ENCODE data around the gene DMPK. TPM values are rescaled to one million over a fixed set of nuclear protein-coding genes. Genes with fewer than 3 reads are reported as not detected.

DMPK gene
- polyA plus RNA-seq, 1 donor from 2014 or later = 34.3 TPM

DNA sequence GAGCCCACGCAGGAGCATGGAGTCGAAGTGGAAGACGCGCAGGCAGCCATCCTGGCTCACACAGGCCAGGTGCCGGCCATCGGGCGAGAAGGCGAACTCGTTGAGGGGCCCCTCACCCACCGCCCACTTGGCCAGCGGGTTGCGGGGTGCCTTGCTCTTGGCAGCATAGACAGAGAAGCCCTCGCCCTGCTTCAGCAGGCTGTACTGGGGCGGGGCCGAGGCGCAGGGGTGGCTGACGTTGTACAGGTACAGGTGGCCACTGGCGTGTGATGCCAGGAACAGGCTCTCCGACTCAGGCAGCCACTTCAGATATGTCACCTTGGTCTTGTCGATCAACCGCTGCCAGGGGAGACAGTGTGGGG lies 4.2 kb upstream of the DMPK start:
- no peaks in the 10 kb centered on the region for H3K9me3 ChIP-seq (ENCODE audit: low read length)
- H3K9ac ChIP-seq (ENCODE audit: low read length) = no peak overlapping the region
- H2AFZ ChIP-seq (ENCODE audit: low read depth, low read length) = no peak overlapping the region
- H3K36me3 ChIP-seq (ENCODE audit: insufficient read depth, low read length) = peaks cover 6% of the 10 kb centered on the region
- no peaks in the 10 kb centered on the region for H3K27me3 ChIP-seq (ENCODE audit: insufficient read depth, low read depth, low read length)
- no peaks in the 10 kb centered on the region for H4K20me1 ChIP-seq (ENCODE audit: insufficient read depth)
- H3K79me2 ChIP-seq (replicated peaks; ENCODE audit: insufficient read depth, low read length) = peaks cover 12% of the 10 kb centered on the region
- no peaks in the 10 kb centered on the region for H3K9me2 ChIP-seq (ENCODE audit: insufficient read depth, low read length)
- no peak overlapping the region for H3K27ac ChIP-seq (ENCODE audit: low read length)
- TF ChIP-seq EZH2 (IDR thresholded peaks at IDR 0.05; ENCODE audit: borderline replicate concordance, insufficient read depth, low read length, poor library complexity, severe bottlenecking) = no peak
- no peak for TF ChIP-seq POLR2AphosphoS5 (IDR thresholded peaks at IDR 0.05)
- TF ChIP-seq, protein P1, sequence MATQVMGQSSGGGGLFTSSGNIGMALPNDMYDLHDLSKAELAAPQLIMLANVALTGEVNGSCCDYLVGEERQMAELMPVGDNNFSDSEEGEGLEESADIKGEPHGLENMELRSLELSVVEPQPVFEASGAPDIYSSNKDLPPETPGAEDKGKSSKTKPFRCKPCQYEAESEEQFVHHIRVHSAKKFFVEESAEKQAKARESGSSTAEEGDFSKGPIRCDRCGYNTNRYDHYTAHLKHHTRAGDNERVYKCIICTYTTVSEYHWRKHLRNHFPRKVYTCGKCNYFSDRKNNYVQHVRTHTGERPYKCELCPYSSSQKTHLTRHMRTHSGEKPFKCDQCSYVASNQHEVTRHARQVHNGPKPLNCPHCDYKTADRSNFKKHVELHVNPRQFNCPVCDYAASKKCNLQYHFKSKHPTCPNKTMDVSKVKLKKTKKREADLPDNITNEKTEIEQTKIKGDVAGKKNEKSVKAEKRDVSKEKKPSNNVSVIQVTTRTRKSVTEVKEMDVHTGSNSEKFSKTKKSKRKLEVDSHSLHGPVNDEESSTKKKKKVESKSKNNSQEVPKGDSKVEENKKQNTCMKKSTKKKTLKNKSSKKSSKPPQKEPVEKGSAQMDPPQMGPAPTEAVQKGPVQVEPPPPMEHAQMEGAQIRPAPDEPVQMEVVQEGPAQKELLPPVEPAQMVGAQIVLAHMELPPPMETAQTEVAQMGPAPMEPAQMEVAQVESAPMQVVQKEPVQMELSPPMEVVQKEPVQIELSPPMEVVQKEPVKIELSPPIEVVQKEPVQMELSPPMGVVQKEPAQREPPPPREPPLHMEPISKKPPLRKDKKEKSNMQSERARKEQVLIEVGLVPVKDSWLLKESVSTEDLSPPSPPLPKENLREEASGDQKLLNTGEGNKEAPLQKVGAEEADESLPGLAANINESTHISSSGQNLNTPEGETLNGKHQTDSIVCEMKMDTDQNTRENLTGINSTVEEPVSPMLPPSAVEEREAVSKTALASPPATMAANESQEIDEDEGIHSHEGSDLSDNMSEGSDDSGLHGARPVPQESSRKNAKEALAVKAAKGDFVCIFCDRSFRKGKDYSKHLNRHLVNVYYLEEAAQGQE (IDR thresholded peaks at IDR 0.05; ENCODE audit: borderline replicate concordance) = no peak
- TF ChIP-seq, protein P2, sequence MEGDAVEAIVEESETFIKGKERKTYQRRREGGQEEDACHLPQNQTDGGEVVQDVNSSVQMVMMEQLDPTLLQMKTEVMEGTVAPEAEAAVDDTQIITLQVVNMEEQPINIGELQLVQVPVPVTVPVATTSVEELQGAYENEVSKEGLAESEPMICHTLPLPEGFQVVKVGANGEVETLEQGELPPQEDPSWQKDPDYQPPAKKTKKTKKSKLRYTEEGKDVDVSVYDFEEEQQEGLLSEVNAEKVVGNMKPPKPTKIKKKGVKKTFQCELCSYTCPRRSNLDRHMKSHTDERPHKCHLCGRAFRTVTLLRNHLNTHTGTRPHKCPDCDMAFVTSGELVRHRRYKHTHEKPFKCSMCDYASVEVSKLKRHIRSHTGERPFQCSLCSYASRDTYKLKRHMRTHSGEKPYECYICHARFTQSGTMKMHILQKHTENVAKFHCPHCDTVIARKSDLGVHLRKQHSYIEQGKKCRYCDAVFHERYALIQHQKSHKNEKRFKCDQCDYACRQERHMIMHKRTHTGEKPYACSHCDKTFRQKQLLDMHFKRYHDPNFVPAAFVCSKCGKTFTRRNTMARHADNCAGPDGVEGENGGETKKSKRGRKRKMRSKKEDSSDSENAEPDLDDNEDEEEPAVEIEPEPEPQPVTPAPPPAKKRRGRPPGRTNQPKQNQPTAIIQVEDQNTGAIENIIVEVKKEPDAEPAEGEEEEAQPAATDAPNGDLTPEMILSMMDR (IDR thresholded peaks at IDR 0.05; ENCODE audit: poor library complexity, severe bottlenecking) = no peak
- TF ChIP-seq RAD21 (conservative IDR thresholded peaks at IDR 0.05) = no peak
- TF ChIP-seq MXI1 (conservative IDR thresholded peaks at IDR 0.05; ENCODE audit: poor library complexity, severe bottlenecking) = no peak
- no peak for TF ChIP-seq TAF1 (IDR thresholded peaks at IDR 0.05; ENCODE audit: low read depth)
- no peak for TF ChIP-seq SMC3 (conservative IDR thresholded peaks at IDR 0.05; ENCODE audit: poor library complexity)
- no peak for TF ChIP-seq EP300 (conservative IDR thresholded peaks at IDR 0.05; ENCODE audit: poor library complexity, severe bottlenecking)
- no peak overlapping the region for H3K4me3 ChIP-seq (ENCODE audit: low read length)
- H3F3A ChIP-seq (ENCODE audit: insufficient read depth, low read length, poor library complexity, severe bottlenecking) = no peaks in the 10 kb centered on the region
- no peak overlapping the region for H3K4me2 ChIP-seq (ENCODE audit: low read length)

DNA sequence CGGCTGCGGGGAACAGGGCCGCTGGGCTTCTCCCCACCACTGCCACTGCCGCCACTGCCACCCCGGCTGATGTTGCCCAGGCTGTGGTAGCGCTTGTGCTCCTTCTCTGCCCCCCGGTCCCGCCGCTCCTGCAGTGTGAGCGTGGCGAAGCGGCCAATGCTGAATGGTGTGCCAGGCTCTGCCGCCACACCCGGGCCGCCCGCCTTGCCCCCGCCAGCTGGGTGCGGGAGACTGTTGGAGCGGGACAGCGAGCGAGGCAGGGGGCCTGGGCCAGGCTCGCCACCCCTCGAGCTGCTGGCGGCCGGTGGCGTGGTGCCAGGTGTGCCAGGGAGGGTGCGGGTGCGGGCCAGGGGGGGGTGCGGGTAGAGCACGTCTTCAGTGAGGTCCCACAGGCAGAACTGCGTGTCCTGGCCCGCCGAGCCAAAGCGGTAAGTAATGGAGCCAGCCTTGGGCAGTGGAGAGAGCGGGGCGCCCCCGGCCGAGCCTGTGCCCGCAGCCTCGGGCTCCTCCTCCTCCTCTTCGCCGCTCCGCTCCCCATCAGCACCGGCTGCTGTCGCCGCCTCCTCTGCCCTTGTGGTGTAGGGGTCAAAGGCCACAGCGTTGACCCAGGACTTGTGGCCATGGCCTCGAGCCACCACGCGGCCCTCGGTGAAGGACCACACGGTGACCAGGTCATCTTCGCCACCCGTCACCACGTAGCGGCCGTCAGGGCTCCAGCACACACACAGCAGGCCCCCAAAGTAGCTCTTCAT lies 3.7 kb upstream of the DMPK start:
- H4K20me1 ChIP-seq (ENCODE audit: insufficient read depth) = no peaks in the 10 kb centered on the region
- no peak overlapping the region for H3K9ac ChIP-seq (ENCODE audit: low read length)
- peaks cover 7% of the 10 kb centered on the region for H3K79me2 ChIP-seq (replicated peaks; ENCODE audit: insufficient read depth, low read length)
- H3K4me3 ChIP-seq (ENCODE audit: low read length) = no peak overlapping the region
- no peak overlapping the region for H2AFZ ChIP-seq (ENCODE audit: low read depth, low read length)
- H3K9me3 ChIP-seq (ENCODE audit: low read length) = no peaks in the 10 kb centered on the region
- H3K27ac ChIP-seq (ENCODE audit: low read length) = no peak overlapping the region
- H3F3A ChIP-seq (ENCODE audit: insufficient read depth, low read length, poor library complexity, severe bottlenecking) = no peaks in the 10 kb centered on the region
- no peak overlapping the region for H3K4me2 ChIP-seq (ENCODE audit: low read length)
- H3K36me3 ChIP-seq (ENCODE audit: insufficient read depth, low read length) = peaks cover 6% of the 10 kb centered on the region
- TF ChIP-seq, protein P1 (IDR thresholded peaks at IDR 0.05; ENCODE audit: borderline replicate concordance) = no peak
- TF ChIP-seq POLR2AphosphoS5 (IDR thresholded peaks at IDR 0.05) (no peak), RAD21 (conservative IDR thresholded peaks at IDR 0.05) (no peak), EP300 (conservative IDR thresholded peaks at IDR 0.05; ENCODE audit: poor library complexity, severe bottlenecking) (no peak), SMC3 (conservative IDR thresholded peaks at IDR 0.05; ENCODE audit: poor library complexity) (no peak), EZH2 (IDR thresholded peaks at IDR 0.05; ENCODE audit: borderline replicate concordance, insufficient read depth, low read length, poor library complexity, severe bottlenecking) (no peak), TAF1 (IDR thresholded peaks at IDR 0.05; ENCODE audit: low read depth) (no peak), MXI1 (conservative IDR thresholded peaks at IDR 0.05; ENCODE audit: poor library complexity, severe bottlenecking) (no peak)
- TF ChIP-seq, protein P2 (IDR thresholded peaks at IDR 0.05; ENCODE audit: poor library complexity, severe bottlenecking) = no peak
- no peaks in the 10 kb centered on the region for H3K27me3 ChIP-seq (ENCODE audit: insufficient read depth, low read depth, low read length)
- H3K9me2 ChIP-seq (ENCODE audit: insufficient read depth, low read length) = no peaks in the 10 kb centered on the region

Measured in neural cell (in vitro differentiated cells).